ENCODE measurements around the gene AIPL1. TPM values are rescaled to one million over a fixed set of nuclear protein-coding genes. Genes with fewer than 3 reads are reported as not detected.

AIPL1 gene
- total and polyA plus RNA-seq, 2 donors (not counting 3 experiments of a cell fraction or from before 2014, with no cell fraction given), result not detected

GRCh38 chr17:6461246-6461645, 26.3 kb upstream of the AIPL1 start:
- ChIA-PET POLR2A (no interaction called here), CTCF (no interaction called here)
- no peaks in the 10 kb centered on the region for H3K79me2 ChIP-seq (ENCODE audit: control insufficient read depth, insufficient read depth, low read length)

More at GRCh38 chr17:6461246-6461645, 26.3 kb upstream of the AIPL1 start:
- TF ChIP-seq MYC (IDR thresholded peaks at IDR 0.05; ENCODE audit: low read depth, low read length) (no peak), FOS (IDR thresholded peaks at IDR 0.05; ENCODE audit: borderline replicate concordance, insufficient read depth, low read length) (no peak), MAX (IDR thresholded peaks at IDR 0.05; ENCODE audit: insufficient read depth, insufficient read length) (no peak), GATA2 (IDR thresholded peaks at IDR 0.05; ENCODE audit: insufficient read depth, insufficient read length, low read depth, low read length) (no peak), CTCF (IDR thresholded peaks at IDR 0.05; ENCODE audit: extremely low read depth in 1 of 2, insufficient read depth in 1 of 2, low read depth in 1 of 2, low read length in 2 of 2) (no peak), JUN (IDR thresholded peaks at IDR 0.05; ENCODE audit: borderline replicate concordance, insufficient read depth, insufficient read length, low read depth) (no peak), POLR2AphosphoS5 (IDR thresholded peaks at IDR 0.05; ENCODE audit: insufficient read depth, low read depth, low read length) (no peak), POLR2A (IDR thresholded peaks at IDR 0.05; ENCODE audit: low read depth, low read length) (no peak), EZH2 (IDR thresholded peaks at IDR 0.05; ENCODE audit: borderline replicate concordance, low read depth, low read length, severe bottlenecking) (no peak)
- no peaks in the 10 kb centered on the region for H3K9me3 ChIP-seq (replicated peaks; ENCODE audit: control insufficient read depth, insufficient read depth, low read length)
- H3K36me3 ChIP-seq (ENCODE audit: control insufficient read depth in 2 of 2, extremely low read depth in 1 of 2, insufficient read depth in 2 of 2, low read length in 2 of 2), result no peaks in the 10 kb centered on the region
- DNase-seq (ENCODE audit: low read depth, low spot score) (no peak), FAIRE-seq (no peak)
- H4K20me1 ChIP-seq (replicated peaks; ENCODE audit: control insufficient read depth, extremely low read depth, insufficient read depth, low read length), result no peaks in the 10 kb centered on the region
- intact Hi-C loops (cut with micrococcal nuclease) (no loop called here), dilution Hi-C loops (cut with MboI; ENCODE audit: extremely low pct_ligation_motif_present, low sequenced_read_pairs) (no loop called here)
- peaks cover 8% of the 10 kb centered on the region for H3K4me1 ChIP-seq (ENCODE audit: control insufficient read depth, extremely low read depth, insufficient read depth, low read length)
- H3K27me3 ChIP-seq (ENCODE audit: control insufficient read depth in 2 of 2, insufficient read depth in 2 of 2, low read length in 2 of 2), result no peaks in the 10 kb centered on the region
- no TSS peak for BruUV-seq (replicated peaks)
- no peaks in the 10 kb centered on the region for H3K9me1 ChIP-seq (replicated peaks; ENCODE audit: control insufficient read depth, extremely low read depth, insufficient read depth, low read length)
- no peak overlapping the region for H3K9ac ChIP-seq (replicated peaks; ENCODE audit: extremely low read depth, insufficient read depth, low read length)
- H2AFZ ChIP-seq (ENCODE audit: low read depth, low read length), result no peak overlapping the region
- H3K4me2 ChIP-seq (ENCODE audit: insufficient read depth, low read length), result no peak overlapping the region
- no peak overlapping the region for H3K27ac ChIP-seq (ENCODE audit: insufficient read depth, low read depth, low read length)
- H3K4me3 ChIP-seq (replicated peaks in 1 of 3; ENCODE audit: insufficient read depth in 1 of 3, low read depth in 1 of 3, low read length in 3 of 3), result no peak overlapping the region

Measured in endothelial cell of umbilical vein (primary cell).